OCI-LY1 (cell line): ENCODE data around the gene NDUFAF2.

ENCODE experiments used
- H2AFZ ChIP-seq: fragments of 200-600 bp; sonication (generic), shearing (Covaris generic); 2 replicates; pipeline ENCODE4 v1.6.0; 2014; ENCODE audit warnings: antibody characterized with exemption, mild to moderate bottlenecking, low read length
- H3F3A ChIP-seq: fragments of 200-600 bp; sonication (generic), shearing (Covaris generic); 2 replicates; pipeline ENCODE4 v1.6.0; 2014; ENCODE audit warnings: mild to moderate bottlenecking, antibody characterized with exemption, low read length, moderate library complexity; ENCODE audit not compliant: insufficient read depth
- H3K27ac ChIP-seq: fragments of 200-600 bp; sonication (generic); 2 replicates; pipeline ENCODE4 v1.5.1; 2014; ENCODE audit warnings: low read length, mixed run types, mild to moderate bottlenecking, low read depth; ENCODE audit not compliant: poor library complexity, severe bottlenecking
- H3K27me3 ChIP-seq: fragments of 200-600 bp; sonication (generic); 2 replicates; pipeline ENCODE4 v1.6.0; 2014; ENCODE audit warnings: antibody characterized with exemption, mild to moderate bottlenecking, low read length, moderate library complexity; ENCODE audit not compliant: insufficient read depth
- H3K36me3 ChIP-seq: fragments of 200-600 bp; sonication (generic); 2 replicates; pipeline ENCODE4 v1.6.1; 2014; ENCODE audit warnings: mild to moderate bottlenecking, antibody characterized with exemption, low read length, moderate library complexity, mixed read lengths; ENCODE audit not compliant: insufficient read depth
- H3K4me1 ChIP-seq: fragments of 200-600 bp; sonication (generic); 2 replicates; pipeline ENCODE4 v1.5.1; 2014; ENCODE audit warnings: mild to moderate bottlenecking, low read length, moderate library complexity; ENCODE audit not compliant: insufficient read depth, severe bottlenecking
- H3K4me2 ChIP-seq: fragments of 200-600 bp; sonication (generic), shearing (Covaris generic); 2 replicates; pipeline ENCODE4 v1.6.1; 2014; ENCODE audit warnings: low read length
- H3K4me3 ChIP-seq: fragments of 200-600 bp; sonication (generic); 2 replicates; pipeline ENCODE4 v1.5.1; 2014; ENCODE audit warnings: low read length, low read depth, mild to moderate bottlenecking, mixed read lengths; ENCODE audit not compliant: poor library complexity, severe bottlenecking
- H3K79me2 ChIP-seq: fragments of 200-600 bp; shearing (Covaris generic); 2 replicates; pipeline ENCODE4 v1.6.1; 2016; ENCODE audit warnings: mixed run types, low read length, mixed read lengths; ENCODE audit not compliant: insufficient read depth
- H3K9ac ChIP-seq: fragments of 200-600 bp; sonication (generic), shearing (Covaris generic); 2 replicates; pipeline ENCODE4 v1.6.1; 2014; ENCODE audit warnings: mild to moderate bottlenecking, low read length, mixed read lengths
- H3K9me2 ChIP-seq: fragments of 200-600 bp; sonication (generic), shearing (Covaris generic); 2 replicates; pipeline ENCODE4 v1.6.1; 2014; ENCODE audit warnings: low read depth, mild to moderate bottlenecking, low read length, mixed read lengths
- H3K9me3 ChIP-seq: fragments of 200-600 bp; shearing (Covaris generic); 2 replicates; pipeline ENCODE4 v1.6.1; 2014; ENCODE audit warnings: low read length, mixed read lengths
- H4K20me1 ChIP-seq: fragments of 200-600 bp; sonication (generic), shearing (Covaris generic); 2 replicates; pipeline ENCODE4 v1.6.0; 2016; ENCODE audit warnings: mild to moderate bottlenecking, low read length; ENCODE audit not compliant: insufficient read depth
- CTCF ChIP-seq: fragments of 200-600 bp; sonication (generic), shearing (Covaris generic); IDR thresholded peaks from 2 replicates; pipeline ENCODE4 v1.5.1; 2017; ENCODE audit warnings: mild to moderate bottlenecking, antibody characterized with exemption, low read length, moderate library complexity, mixed read lengths
- EZH2 ChIP-seq: fragments of 200-600 bp; sonication (generic), shearing (Covaris generic); IDR thresholded peaks from 2 replicates; pipeline ENCODE4 v1.8.0; 2017; ENCODE audit warnings: borderline replicate concordance, mixed run types, mild to moderate bottlenecking, antibody characterized with exemption, low read length, moderate library complexity, mixed read lengths

The NDUFAF2 gene

GRCh38 chr5:61076626-61077025, 131.6 kb downstream of the NDUFAF2 start:
- Histone ChIP-seq H2AFZ (no peak overlapping the region), H3K4me1 (no peaks in the 10 kb centered on the region), H3K9me3 (no peaks in the 10 kb centered on the region), H3K4me3 (no peak overlapping the region), H3K79me2 (no peaks in the 10 kb centered on the region), H3K9ac (no peak overlapping the region), H3K9me2 (no peaks in the 10 kb centered on the region), H3F3A (no peaks in the 10 kb centered on the region), H3K27ac (no peak overlapping the region), H4K20me1 (no peaks in the 10 kb centered on the region), H3K4me2 (no peak overlapping the region), H3K36me3 (no peaks in the 10 kb centered on the region), H3K27me3 (no peaks in the 10 kb centered on the region)
- TF ChIP-seq EZH2 (no peak), CTCF (no peak)

GRCh38 chr5:61081741-61082140, 136.7 kb downstream of the NDUFAF2 start:
- no peaks in the 10 kb centered on the region for H3K4me1 ChIP-seq
- H3K79me2 ChIP-seq, result no peaks in the 10 kb centered on the region
- no peak overlapping the region for H3K4me3 ChIP-seq
- TF ChIP-seq EZH2, result no peak
- TF ChIP-seq CTCF, result no peak
- H3F3A ChIP-seq, result no peaks in the 10 kb centered on the region
- no peak overlapping the region for H3K9ac ChIP-seq
- no peaks in the 10 kb centered on the region for H3K9me3 ChIP-seq
- no peak overlapping the region for H3K4me2 ChIP-seq
- no peaks in the 10 kb centered on the region for H3K27me3 ChIP-seq
- H2AFZ ChIP-seq, result no peak overlapping the region
- H3K27ac ChIP-seq, result no peak overlapping the region
- no peaks in the 10 kb centered on the region for H4K20me1 ChIP-seq
- H3K36me3 ChIP-seq, result no peaks in the 10 kb centered on the region
- no peaks in the 10 kb centered on the region for H3K9me2 ChIP-seq

- H3F3A ChIP-seq, result no peaks in the 10 kb centered on the region
- TF ChIP-seq EZH2 (no peak), CTCF (no peak)
- H3K4me1 ChIP-seq, result no peaks in the 10 kb centered on the region
- no peak overlapping the region for H3K4me3 ChIP-seq
- H3K9me3 ChIP-seq, result no peaks in the 10 kb centered on the region
- H3K79me2 ChIP-seq, result no peaks in the 10 kb centered on the region
- H2AFZ ChIP-seq, result no peak overlapping the region
- H4K20me1 ChIP-seq, result no peaks in the 10 kb centered on the region
- no peaks in the 10 kb centered on the region for H3K36me3 ChIP-seq
- H3K27me3 ChIP-seq, result no peaks in the 10 kb centered on the region
- no peak overlapping the region for H3K27ac ChIP-seq
- H3K4me2 ChIP-seq, result no peak overlapping the region
- no peak overlapping the region for H3K9ac ChIP-seq
- H3K9me2 ChIP-seq, result no peaks in the 10 kb centered on the region
These were observed 137.7 kb downstream of the NDUFAF2 start for GRCh38 chr5:61082516-61083280.
